Hepatocyte (in vitro differentiated cells): ENCODE data around the gene SMYD1. TPM values are rescaled to one million over a fixed set of nuclear protein-coding genes. Genes with fewer than 3 reads are reported as not detected.

Experiments used
- DNase-seq: peaks from one replicate; pipeline ENCODE4 v3.0.0-alpha.2; 2016; ENCODE audit warnings: low spot score
- H2AFZ ChIP-seq: fragments of 200-600 bp; sonication (generic); 2 replicates; pipeline ENCODE4 v1.6.0; 2016; ENCODE audit warnings: antibody characterized with exemption, mild to moderate bottlenecking
- H3K27ac ChIP-seq: fragments of 200-600 bp; sonication (generic); 2 replicates; pipeline ENCODE4 v1.5.1; 2016; ENCODE audit warnings: mild to moderate bottlenecking
- H3K27me3 ChIP-seq: fragments of 200-600 bp; sonication (generic); 2 replicates; pipeline ENCODE4 v1.6.1; 2016
- H3K36me3 ChIP-seq: fragments of 200-600 bp; sonication (generic); replicated peaks from 2 replicates; pipeline ENCODE4 v1.5.1; 2016; ENCODE audit warnings: low read depth; ENCODE audit not compliant: insufficient read depth
- H3K4me1 ChIP-seq: fragments of 200-600 bp; sonication (generic); 2 replicates; pipeline ENCODE4 v1.5.1; 2016; ENCODE audit warnings: mild to moderate bottlenecking, moderate library complexity; ENCODE audit not compliant: insufficient read depth
- H3K4me2 ChIP-seq: fragments of 200-600 bp; sonication (generic); 2 replicates; pipeline ENCODE4 v1.6.0; 2016
- H3K4me3 ChIP-seq: fragments of 200-600 bp; sonication (generic); 2 replicates; pipeline ENCODE4 v1.5.1; 2016; ENCODE audit warnings: mild to moderate bottlenecking
- H3K79me2 ChIP-seq: fragments of 200-600 bp; sonication (generic); 2 replicates; pipeline ENCODE4 v1.6.0; 2017; ENCODE audit warnings: mild to moderate bottlenecking
- H3K9me2 ChIP-seq: fragments of 200-600 bp; sonication (generic); replicated peaks from 2 replicates; pipeline ENCODE4 v1.6.0; 2017; ENCODE audit warnings: mild to moderate bottlenecking; ENCODE audit not compliant: insufficient read depth
- H3K9me3 ChIP-seq: fragments of 200-600 bp; sonication (generic); 2 replicates; pipeline ENCODE4 v1.5.1; 2016; ENCODE audit warnings: low read depth, mild to moderate bottlenecking
- H4K20me1 ChIP-seq: fragments of 200-600 bp; sonication (generic); 2 replicates; pipeline ENCODE4 v1.6.0; 2016; ENCODE audit warnings: mild to moderate bottlenecking; ENCODE audit not compliant: insufficient read depth, poor library complexity, severe bottlenecking
- CTCF ChIP-seq: fragments of 200-600 bp; sonication (generic); IDR thresholded peaks from 2 replicates; pipeline ENCODE4 v1.5.1; 2016; ENCODE audit warnings: antibody characterized with exemption, mild to moderate bottlenecking; ENCODE audit not compliant: poor library complexity
- EZH2 ChIP-seq: fragments of 200-600 bp; sonication (generic); IDR thresholded peaks from 2 replicates; pipeline ENCODE4 v1.6.1; 2016; ENCODE audit warnings: antibody characterized with exemption, mild to moderate bottlenecking, borderline replicate concordance
- EZH2phosphoT487 ChIP-seq: fragments of 200-600 bp; sonication (generic); IDR thresholded peaks from one replicate; pipeline ENCODE4 v1.6.1; 2018; ENCODE audit warnings: antibody characterized with exemption, mild to moderate bottlenecking, low read depth, moderate library complexity; ENCODE audit not compliant: unreplicated experiment, severe bottlenecking
- WGBS: methylation state at CpG from one replicate; pipeline ENCODE4 v1.1.6; 2016; ENCODE audit warnings: low lambda C conversion rate; ENCODE audit errors: missing lambda C conversion rate; 5-methylcytosine and 5-hydroxymethylcytosine counted together
- polyA plus RNA-seq: library from polyadenylated mRNA; unstranded; fragments of >200 nt; fragmentation: Nextera tagmentation; extraction: Ambion mirVana; gene quantifications from 2 replicates; pipeline ENCODE4 v1.2.1, GENCODE V29; 2016
- total RNA-seq: library from RNA; depleted of rRNA; stranded (reverse); fragments of >200 nt; gene quantifications from 2 replicates; pipeline ENCODE4 v1.2.3, GENCODE V29; 2014

SMYD1 gene
- total and polyA plus RNA-seq, 2 experiments from 2014 or later = 0.10 TPM; not detected in 1

- DNase-seq = no peak
- H3K4me1 ChIP-seq = peaks cover 2% of the 10 kb centered on the region
- no peaks in the 10 kb centered on the region for H3K27me3 ChIP-seq
- no peak overlapping the region for H2AFZ ChIP-seq
- TF ChIP-seq EZH2 (no peak), EZH2phosphoT487 (no peak), CTCF (no peak)
- no peaks in the 10 kb centered on the region for H4K20me1 ChIP-seq
- no peak overlapping the region for H3K27ac ChIP-seq
- no peaks in the 10 kb centered on the region for H3K9me2 ChIP-seq
- H3K9me3 ChIP-seq = no peaks in the 10 kb centered on the region
- H3K4me2 ChIP-seq = no peak overlapping the region
- no peaks in the 10 kb centered on the region for H3K79me2 ChIP-seq
- 91% methylated on average over 3 of the region's 3 CpGs for WGBS
- H3K4me3 ChIP-seq = no peak overlapping the region
- H3K36me3 ChIP-seq = no peaks in the 10 kb centered on the region
Measured at GRCh38 chr2:88061295-88061694, 6.3 kb upstream of the SMYD1 start.

GRCh38 chr2:88066543-88066942, 1.1 kb upstream of the SMYD1 start:
- Histone ChIP-seq H3K9me2 (no peaks in the 10 kb centered on the region), H3K4me1 (no peaks in the 10 kb centered on the region), H3K27ac (no peak overlapping the region), H3K9me3 (no peaks in the 10 kb centered on the region), H3K27me3 (no peaks in the 10 kb centered on the region), H3K4me3 (no peak overlapping the region), H4K20me1 (no peaks in the 10 kb centered on the region), H2AFZ (no peak overlapping the region), H3K79me2 (no peaks in the 10 kb centered on the region), H3K4me2 (no peak overlapping the region), H3K36me3 (no peaks in the 10 kb centered on the region)
- WGBS = 57% methylated on average over 4 of the region's 4 CpGs
- TF ChIP-seq EZH2 (no peak), EZH2phosphoT487 (no peak), CTCF (no peak)
- no peak for DNase-seq

- 72% methylated on average over 5 of the region's 5 CpGs for WGBS
- no peaks in the 10 kb centered on the region for H3K9me3 ChIP-seq
- TF ChIP-seq EZH2 (no peak), EZH2phosphoT487 (no peak), CTCF (no peak)
- no peak overlapping the region for H3K4me2 ChIP-seq
- DNase-seq = no peak
- no peak overlapping the region for H3K27ac ChIP-seq
- no peaks in the 10 kb centered on the region for H4K20me1 ChIP-seq
- H3K9me2 ChIP-seq = no peaks in the 10 kb centered on the region
- no peaks in the 10 kb centered on the region for H3K79me2 ChIP-seq
- H3K27me3 ChIP-seq = no peaks in the 10 kb centered on the region
- H3K4me1 ChIP-seq = no peaks in the 10 kb centered on the region
- H3K36me3 ChIP-seq = no peaks in the 10 kb centered on the region
- H2AFZ ChIP-seq = no peak overlapping the region
- no peak overlapping the region for H3K4me3 ChIP-seq
Measured at GRCh38 chr2:88067189-88067588, 436 bp upstream of the SMYD1 start.

- Histone ChIP-seq H3K9me3 (no peaks in the 10 kb centered on the region), H2AFZ (no peak overlapping the region), H3K27me3 (no peaks in the 10 kb centered on the region), H4K20me1 (no peaks in the 10 kb centered on the region), H3K4me1 (no peaks in the 10 kb centered on the region), H3K27ac (no peak overlapping the region), H3K9me2 (no peaks in the 10 kb centered on the region), H3K4me3 (no peak overlapping the region), H3K79me2 (no peaks in the 10 kb centered on the region), H3K4me2 (no peak overlapping the region), H3K36me3 (no peaks in the 10 kb centered on the region)
- WGBS = 95% methylated on average over 2 of the region's 2 CpGs
- TF ChIP-seq EZH2phosphoT487 = no peak
- TF ChIP-seq EZH2 = no peak
- TF ChIP-seq CTCF = no peak
- DNase-seq = no peak
Measured at GRCh38 chr2:88068044-88068443, 419 bp downstream of the SMYD1 start.
